Nephron progenitor cell (in vitro differentiated cells): ENCODE data around the gene TTC33.

ENCODE experiments used
- DNase-seq: peaks from one replicate; pipeline ENCODE4 v3.0.0; 2021
- H3K27ac Mint-ChIP-seq: 2 replicates; pipeline ENCODE4 v1.8.0; 2021; ENCODE audit warnings: mild to moderate bottlenecking, moderate library complexity, mixed read lengths
- H3K27me3 Mint-ChIP-seq: 2 replicates; pipeline ENCODE4 v1.8.0; 2021; ENCODE audit warnings: mild to moderate bottlenecking, low read depth, mixed read lengths; ENCODE audit not compliant: poor library complexity
- H3K36me3 Mint-ChIP-seq: 2 replicates; pipeline ENCODE4 v1.8.0; 2021; ENCODE audit warnings: low read depth, mixed read lengths
- H3K4me1 Mint-ChIP-seq: 2 replicates; pipeline ENCODE4 v1.8.0; 2021; ENCODE audit warnings: mixed read lengths
- H3K4me3 Mint-ChIP-seq: 2 replicates; pipeline ENCODE4 v1.8.0; 2021; ENCODE audit warnings: mild to moderate bottlenecking, moderate library complexity, mixed read lengths
- H3K9me3 Mint-ChIP-seq: 2 replicates; pipeline ENCODE4 v1.8.0; 2021; ENCODE audit warnings: mild to moderate bottlenecking, moderate library complexity, mixed read lengths
- TF ChIP-seq, protein P1 (sequence below): fragments of 200-600 bp; sonication (generic); IDR thresholded peaks from 2 replicates; pipeline ENCODE4 v1.5.0; 2021; ENCODE audit warnings: antibody characterized with exemption

TTC33 gene

DNA sequence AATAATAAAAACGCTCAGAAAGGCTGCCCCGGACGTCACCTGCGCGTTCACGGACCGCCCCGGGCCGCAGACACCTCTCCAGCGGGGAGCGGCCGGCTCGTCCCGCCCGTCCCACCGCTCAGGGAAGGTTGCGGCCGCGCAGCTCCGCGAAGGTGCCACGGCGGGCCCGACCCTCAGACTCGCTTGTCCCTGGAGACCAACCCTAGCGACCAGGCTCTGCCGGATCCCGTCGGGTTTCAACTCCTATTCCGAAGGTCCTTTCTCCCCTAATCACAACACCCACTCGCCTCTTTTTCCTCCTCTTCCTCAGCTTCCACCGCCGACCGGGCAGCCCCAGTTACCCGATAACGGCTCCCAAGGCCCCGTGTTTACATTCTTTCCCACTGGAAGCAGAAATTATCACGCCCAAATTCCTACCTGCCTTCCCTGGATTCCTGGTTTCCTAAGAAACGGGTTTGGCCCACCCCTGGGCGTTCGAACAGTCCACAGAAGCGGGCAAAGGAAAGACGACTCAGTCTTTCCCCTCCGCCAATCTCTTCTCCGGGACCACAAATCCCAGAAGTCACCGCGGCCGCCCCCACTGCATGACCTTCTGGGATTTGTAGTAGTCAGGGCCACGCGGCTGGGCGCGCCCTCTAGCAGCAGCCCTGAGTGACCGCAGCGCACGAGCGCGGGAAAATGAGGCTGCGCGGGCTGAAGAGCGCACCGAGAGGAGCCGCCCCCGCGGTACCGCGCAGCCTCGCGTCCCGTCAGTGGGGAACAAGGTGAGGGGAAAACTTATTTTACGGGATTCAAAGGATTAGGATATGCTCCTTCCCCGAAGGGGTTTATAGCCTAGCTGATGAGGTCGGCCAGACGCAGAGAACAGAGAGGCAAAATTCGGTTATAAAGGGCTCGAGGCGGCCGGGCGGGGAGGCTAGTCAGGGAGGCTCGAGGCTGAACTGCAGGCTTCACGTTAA, at the start of gene TTC33:
Gene TTC33 (minus strand): TSS at position 555 of the 959 bp plus-strand sequence. CDS start 8,943 bp downstream, outside the sequence.
- Mint-ChIP-seq H3K36me3 (peaks cover 43% of the 10 kb centered on the region), H3K4me1 (no peaks in the 10 kb centered on the region), H3K9me3 (peaks cover 24% of the 10 kb centered on the region), H3K27ac (no peak within 1 kb of the TSS), H3K27me3 (peaks cover 2% of the 10 kb centered on the region), H3K4me3 (no peak within 1 kb of the TSS)
- TF ChIP-seq, protein P1, sequence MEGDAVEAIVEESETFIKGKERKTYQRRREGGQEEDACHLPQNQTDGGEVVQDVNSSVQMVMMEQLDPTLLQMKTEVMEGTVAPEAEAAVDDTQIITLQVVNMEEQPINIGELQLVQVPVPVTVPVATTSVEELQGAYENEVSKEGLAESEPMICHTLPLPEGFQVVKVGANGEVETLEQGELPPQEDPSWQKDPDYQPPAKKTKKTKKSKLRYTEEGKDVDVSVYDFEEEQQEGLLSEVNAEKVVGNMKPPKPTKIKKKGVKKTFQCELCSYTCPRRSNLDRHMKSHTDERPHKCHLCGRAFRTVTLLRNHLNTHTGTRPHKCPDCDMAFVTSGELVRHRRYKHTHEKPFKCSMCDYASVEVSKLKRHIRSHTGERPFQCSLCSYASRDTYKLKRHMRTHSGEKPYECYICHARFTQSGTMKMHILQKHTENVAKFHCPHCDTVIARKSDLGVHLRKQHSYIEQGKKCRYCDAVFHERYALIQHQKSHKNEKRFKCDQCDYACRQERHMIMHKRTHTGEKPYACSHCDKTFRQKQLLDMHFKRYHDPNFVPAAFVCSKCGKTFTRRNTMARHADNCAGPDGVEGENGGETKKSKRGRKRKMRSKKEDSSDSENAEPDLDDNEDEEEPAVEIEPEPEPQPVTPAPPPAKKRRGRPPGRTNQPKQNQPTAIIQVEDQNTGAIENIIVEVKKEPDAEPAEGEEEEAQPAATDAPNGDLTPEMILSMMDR = peak; percentile 55
- DNase-seq = peak; percentile 93

- TF ChIP-seq, protein P1 = no peak
- peaks cover 27% of the 10 kb centered on the region for H3K4me1 Mint-ChIP-seq
- H3K36me3 Mint-ChIP-seq = peaks cover 5% of the 10 kb centered on the region
- peaks cover 13% of the 10 kb centered on the region for H3K9me3 Mint-ChIP-seq
- H3K4me3 Mint-ChIP-seq = peak overlapping the region; percentile 10
- H3K27ac Mint-ChIP-seq = peak overlapping the region; percentile 6
- DNase-seq = no peak
- peaks cover 3% of the 10 kb centered on the region for H3K27me3 Mint-ChIP-seq
These were observed 46.2 kb upstream of the TTC33 start for GRCh38 chr5:40801771-40802562.

DNA sequence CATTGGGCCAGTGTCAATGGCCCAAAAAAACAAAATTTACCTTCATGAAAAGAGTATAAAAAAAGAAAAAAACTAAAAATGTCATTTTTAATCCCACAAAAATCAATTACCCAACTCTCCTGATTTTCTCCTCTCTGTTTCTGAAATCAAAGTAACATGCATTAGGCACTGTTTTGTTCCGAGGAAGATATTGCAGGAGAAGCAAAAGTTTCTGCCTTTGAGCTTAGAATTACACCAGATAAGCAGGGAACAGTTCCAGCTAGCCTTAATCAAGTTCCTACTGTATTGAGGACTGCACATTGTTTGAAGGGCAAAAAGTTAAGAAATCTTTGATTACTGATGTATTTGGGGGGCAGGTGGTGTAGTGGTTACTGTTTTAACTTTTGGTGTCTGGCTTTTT, 43.5 kb upstream of the TTC33 start:
- Mint-ChIP-seq H3K9me3 (peaks cover 16% of the 10 kb centered on the region), H3K27me3 (peaks cover 3% of the 10 kb centered on the region), H3K36me3 (peaks cover 20% of the 10 kb centered on the region), H3K27ac (no peak overlapping the region), H3K4me1 (peaks cover 38% of the 10 kb centered on the region), H3K4me3 (peak overlapping the region; percentile 87)
- TF ChIP-seq, protein P1 = no peak
- DNase-seq = no peak

DNA sequence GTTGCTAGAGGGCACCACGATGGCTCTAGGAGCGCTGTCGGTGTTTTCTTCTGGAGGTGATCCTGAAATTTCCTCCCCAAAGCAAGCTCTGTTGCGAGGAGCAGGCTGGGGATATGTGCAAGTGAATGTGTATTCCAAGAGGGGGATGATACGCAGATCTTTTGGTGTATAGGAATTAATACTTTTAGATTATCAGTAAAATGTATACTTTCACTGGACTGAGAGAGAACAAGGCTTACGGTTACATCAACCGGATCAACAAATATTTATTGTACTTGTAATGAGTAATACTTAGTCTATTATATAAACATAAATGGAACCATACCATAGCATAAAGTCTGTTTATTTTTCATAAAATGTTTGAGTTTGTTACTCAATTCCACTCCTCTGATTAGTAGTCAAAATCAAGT, 43.0 kb upstream of the TTC33 start:
- H3K9me3 Mint-ChIP-seq = peaks cover 19% of the 10 kb centered on the region
- H3K4me1 Mint-ChIP-seq = peaks cover 38% of the 10 kb centered on the region
- peak overlapping the region; percentile 87 for H3K4me3 Mint-ChIP-seq
- H3K36me3 Mint-ChIP-seq = peaks cover 25% of the 10 kb centered on the region
- peak overlapping the region; percentile 81 for H3K27ac Mint-ChIP-seq
- no peak for DNase-seq
- peaks cover 3% of the 10 kb centered on the region for H3K27me3 Mint-ChIP-seq
- TF ChIP-seq, protein P1 = no peak

- peaks cover 3% of the 10 kb centered on the region for H3K27me3 Mint-ChIP-seq
- peak; percentile 94 for DNase-seq
- peak within 1 kb of the TSS; percentile 89 for H3K4me3 Mint-ChIP-seq
- H3K27ac Mint-ChIP-seq = peak within 1 kb of the TSS; percentile 97
- H3K36me3 Mint-ChIP-seq = peaks cover 31% of the 10 kb centered on the region
- H3K9me3 Mint-ChIP-seq = peaks cover 19% of the 10 kb centered on the region
- peaks cover 38% of the 10 kb centered on the region for H3K4me1 Mint-ChIP-seq
- TF ChIP-seq, protein P1 = peak; percentile 46
These were observed 42.4 kb upstream of the TTC33 start, which contains the start of gene PRKAA1 for GRCh38 chr5:40798012-40798800. PRKAA1 (minus strand) TSS chr5:40798374; CDS start chr5:40798189, 185 bp downstream.
